DND-41 (cell line): ENCODE results near the gene CHAD.

Source experiments
- ATAC-seq: fragments of 200-7000 bp; cut with Tn5 transposase; 3 replicates; pipeline ENCODE4 v1.9.1; 2021; ENCODE audit warnings: low read depth; ENCODE audit not compliant: insufficient read depth
- DNase-seq: peaks from one replicate; pipeline ENCODE4 v3.0.0-alpha.2; 2020
- H2AFZ ChIP-seq: 2 replicates; pipeline ENCODE4 v1.6.0; 2012; ENCODE audit warnings: low read depth, low read length
- H3K27ac ChIP-seq: 2 replicates; pipeline ENCODE4 v1.5.1; 2012; ENCODE audit warnings: low read length, inconsistent platforms
- H3K27me3 ChIP-seq: fragments of 200-600 bp; sonication (generic); 2 replicates; pipeline ENCODE4 v1.6.0; 2012; ENCODE audit warnings: low read length, mild to moderate bottlenecking, inconsistent platforms; ENCODE audit not compliant: insufficient read depth, poor library complexity
- H3K36me3 ChIP-seq: 2 replicates; pipeline ENCODE4 v1.5.1; 2012; ENCODE audit warnings: low read length, inconsistent platforms; ENCODE audit not compliant: insufficient read depth
- H3K4me1 ChIP-seq: 2 replicates; pipeline ENCODE4 v1.5.1; 2012; ENCODE audit warnings: mild to moderate bottlenecking, low read length; ENCODE audit not compliant: insufficient read depth
- H3K4me2 ChIP-seq: 2 replicates; pipeline ENCODE4 v1.6.0; 2012; ENCODE audit warnings: mild to moderate bottlenecking, moderate library complexity, low read length, inconsistent platforms; ENCODE audit not compliant: insufficient read depth
- H3K4me3 ChIP-seq, 2 experiments: fragments of 200-600 bp in 1 of 2; shearing (Covaris generic) in 1 of 2; 2 replicates each; pipeline ENCODE4 v1.5.1; 2012 to 2016; ENCODE audit warnings: inconsistent platforms in 2 of 2, low read length in 2 of 2, mild to moderate bottlenecking in 2 of 2, low read depth in 1 of 2, moderate library complexity in 1 of 2
- H3K79me2 ChIP-seq: 2 replicates; pipeline ENCODE4 v1.6.0; 2012; ENCODE audit warnings: low read length, inconsistent platforms; ENCODE audit not compliant: insufficient read depth
- H3K9ac ChIP-seq: 2 replicates; pipeline ENCODE4 v1.6.0; 2012; ENCODE audit warnings: low read depth, mild to moderate bottlenecking, inconsistent platforms, low read length, moderate library complexity
- H3K9me3 ChIP-seq: 2 replicates; pipeline ENCODE4 v1.5.1; 2012; ENCODE audit warnings: low read length, moderate library complexity, mild to moderate bottlenecking, inconsistent platforms; ENCODE audit not compliant: insufficient read depth, severe bottlenecking
- H4K20me1 ChIP-seq: 2 replicates; pipeline ENCODE4 v1.6.0; 2012; ENCODE audit warnings: low read length; ENCODE audit not compliant: insufficient read depth
- EZH2 ChIP-seq: IDR thresholded peaks from 3 replicates; pipeline ENCODE4 v1.6.1; 2012; ENCODE audit warnings: borderline replicate concordance, low read depth, mild to moderate bottlenecking, moderate library complexity, low read length, inconsistent platforms; ENCODE audit not compliant: severe bottlenecking
- TF ChIP-seq, protein P1 (sequence below): IDR thresholded peaks from 2 replicates; pipeline ENCODE4 v1.5.1; 2012; ENCODE audit warnings: borderline replicate concordance, low read length, moderate library complexity, mild to moderate bottlenecking; ENCODE audit not compliant: poor library complexity, severe bottlenecking; ENCODE audit errors: extremely low read depth

Gene CHAD

DNA sequence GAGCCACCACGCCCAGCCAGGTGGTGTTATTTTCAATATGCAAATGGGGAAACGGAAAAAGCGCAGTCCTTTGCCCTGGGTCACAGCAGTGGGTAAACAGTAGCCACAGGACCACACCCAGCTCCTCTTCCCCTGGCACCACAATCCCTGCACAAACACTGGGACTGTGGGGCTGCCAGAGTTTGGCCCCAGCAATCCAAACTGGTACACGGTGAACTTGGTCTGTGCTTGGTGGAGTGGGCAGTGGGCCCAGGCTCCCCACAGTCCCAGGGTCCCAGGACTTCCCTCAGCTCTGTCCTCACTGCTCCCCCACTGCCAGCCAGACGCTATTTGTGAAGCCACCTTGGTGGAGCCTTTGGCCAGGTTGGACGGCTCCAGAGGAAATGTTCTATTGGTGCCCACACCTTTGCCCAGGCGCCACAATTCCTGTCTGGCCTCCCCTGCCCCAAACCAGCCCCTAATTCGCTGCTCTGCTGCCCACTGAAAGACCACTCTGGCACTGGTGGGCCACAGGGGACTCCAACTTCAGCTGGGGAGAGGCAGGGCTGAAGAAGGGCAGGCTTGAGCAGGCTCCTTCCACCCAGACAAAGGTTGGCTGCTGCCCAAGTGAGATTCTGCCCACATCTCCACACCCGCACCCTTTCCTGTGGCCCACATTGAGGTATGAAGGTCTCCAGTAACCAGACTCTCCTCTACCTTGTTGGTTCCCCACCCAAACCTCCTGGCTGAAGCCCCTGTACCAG is 2.1 kb downstream of the CHAD start:
- Histone ChIP-seq H2AFZ (no peak overlapping the region), H3K36me3 (peaks cover 1% of the 10 kb centered on the region), H3K79me2 (no peaks in the 10 kb centered on the region), H3K4me1 (no peaks in the 10 kb centered on the region), H3K4me3 (no peak overlapping the region), H3K4me2 (no peak overlapping the region), H3K27ac (no peak overlapping the region), H3K9me3 (no peaks in the 10 kb centered on the region), H3K27me3 (no peaks in the 10 kb centered on the region), H3K9ac (no peak overlapping the region), H4K20me1 (no peaks in the 10 kb centered on the region; the same call in 1 of the 2 replicates)
- TF ChIP-seq EZH2, result no peak
- TF ChIP-seq, protein P1, sequence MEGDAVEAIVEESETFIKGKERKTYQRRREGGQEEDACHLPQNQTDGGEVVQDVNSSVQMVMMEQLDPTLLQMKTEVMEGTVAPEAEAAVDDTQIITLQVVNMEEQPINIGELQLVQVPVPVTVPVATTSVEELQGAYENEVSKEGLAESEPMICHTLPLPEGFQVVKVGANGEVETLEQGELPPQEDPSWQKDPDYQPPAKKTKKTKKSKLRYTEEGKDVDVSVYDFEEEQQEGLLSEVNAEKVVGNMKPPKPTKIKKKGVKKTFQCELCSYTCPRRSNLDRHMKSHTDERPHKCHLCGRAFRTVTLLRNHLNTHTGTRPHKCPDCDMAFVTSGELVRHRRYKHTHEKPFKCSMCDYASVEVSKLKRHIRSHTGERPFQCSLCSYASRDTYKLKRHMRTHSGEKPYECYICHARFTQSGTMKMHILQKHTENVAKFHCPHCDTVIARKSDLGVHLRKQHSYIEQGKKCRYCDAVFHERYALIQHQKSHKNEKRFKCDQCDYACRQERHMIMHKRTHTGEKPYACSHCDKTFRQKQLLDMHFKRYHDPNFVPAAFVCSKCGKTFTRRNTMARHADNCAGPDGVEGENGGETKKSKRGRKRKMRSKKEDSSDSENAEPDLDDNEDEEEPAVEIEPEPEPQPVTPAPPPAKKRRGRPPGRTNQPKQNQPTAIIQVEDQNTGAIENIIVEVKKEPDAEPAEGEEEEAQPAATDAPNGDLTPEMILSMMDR, result no peak
- DNase-seq, result no peak
- ATAC-seq, result no peak

DNA sequence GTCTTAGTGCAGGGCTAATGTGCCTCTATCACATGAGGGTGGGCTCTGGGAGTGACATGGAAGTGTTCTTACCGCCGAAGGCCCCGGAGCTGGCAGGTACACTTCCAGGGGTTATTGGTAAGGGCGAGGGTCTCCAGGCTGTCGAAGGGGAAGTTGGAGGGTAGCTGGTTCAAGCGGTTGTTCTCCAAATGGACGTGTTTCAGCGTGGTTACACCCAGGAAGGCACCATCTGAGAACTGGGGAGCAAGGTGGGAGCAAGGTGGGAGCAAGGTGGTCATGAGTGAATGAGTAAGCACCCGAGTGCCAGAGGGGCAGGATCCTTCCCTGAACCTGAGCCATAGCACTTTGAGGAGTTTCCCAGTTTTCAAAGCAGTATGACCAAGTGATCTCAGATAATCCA is 3.0 kb downstream of the CHAD start:
- Histone ChIP-seq H3K4me3 (no peak overlapping the region), H3K9me3 (no peaks in the 10 kb centered on the region), H2AFZ (no peak overlapping the region), H3K4me1 (no peaks in the 10 kb centered on the region), H3K27me3 (no peaks in the 10 kb centered on the region), H3K4me2 (no peak overlapping the region), H4K20me1 (no peaks in the 10 kb centered on the region; the same call in 1 of the 2 replicates), H3K27ac (no peak overlapping the region), H3K36me3 (no peaks in the 10 kb centered on the region; the same call in 1 of the 2 replicates), H3K9ac (no peak overlapping the region), H3K79me2 (no peaks in the 10 kb centered on the region)
- DNase-seq, result no peak
- TF ChIP-seq, protein P1, result no peak
- no peak for TF ChIP-seq EZH2
- ATAC-seq, result no peak

DNA sequence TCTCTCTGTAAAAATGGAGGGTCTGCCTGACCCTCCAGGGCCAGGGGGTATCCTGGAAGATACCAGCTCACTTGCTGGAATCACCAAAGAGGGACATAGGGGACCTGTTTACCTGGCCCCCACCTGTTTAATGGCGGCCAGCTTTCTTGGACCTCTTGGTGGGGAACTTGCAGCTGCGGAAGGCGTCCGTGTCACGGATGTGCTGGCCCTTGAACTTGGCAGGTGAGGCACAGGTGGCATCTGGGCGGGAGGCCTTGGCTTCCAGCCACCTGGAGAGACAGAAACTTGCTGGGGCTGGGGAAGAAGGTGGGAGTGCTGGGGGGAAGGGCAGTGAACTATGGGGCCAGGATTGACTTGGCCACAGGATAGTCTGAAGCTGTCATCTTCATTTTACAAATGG is 3.5 kb downstream of the CHAD start:
- TF ChIP-seq, protein P1, result no peak
- TF ChIP-seq EZH2, result no peak
- Histone ChIP-seq H3K4me1 (no peaks in the 10 kb centered on the region), H3K9me3 (no peaks in the 10 kb centered on the region), H4K20me1 (no peaks in the 10 kb centered on the region; the same call in 1 of the 2 replicates), H3K4me2 (no peak overlapping the region), H3K27ac (no peak overlapping the region), H2AFZ (no peak overlapping the region), H3K9ac (no peak overlapping the region), H3K27me3 (no peaks in the 10 kb centered on the region), H3K36me3 (no peaks in the 10 kb centered on the region; the same call in 1 of the 2 replicates), H3K79me2 (no peaks in the 10 kb centered on the region), H3K4me3 (no peak overlapping the region)
- ATAC-seq (no peak), DNase-seq (no peak)
